Peyer's patch (tissue), 4 donors: ENCODE results near the gene PSMC6.

Source experiments
- CTCF ChIP-seq, 6 experiments: fragments of 450-650 bp in 4 of 6; fragments of 200-600 bp in 2 of 6; sonication (generic) in 1 of 6; IDR thresholded peaks; one replicate each; pipeline ENCODE4 v1.5.1; 2017 to 2019; ENCODE audit warnings: antibody characterized with exemption in 6 of 6, mild to moderate bottlenecking in 3 of 6, moderate library complexity in 1 of 6
- POLR2A ChIP-seq, 2 donors: fragments of 450-650 bp; IDR thresholded peaks; one replicate each; pipeline ENCODE4 v1.5.1; 2017; ENCODE audit warnings: antibody characterized with exemption in 2 of 2, mild to moderate bottlenecking in 2 of 2, moderate library complexity in 2 of 2

DNA sequence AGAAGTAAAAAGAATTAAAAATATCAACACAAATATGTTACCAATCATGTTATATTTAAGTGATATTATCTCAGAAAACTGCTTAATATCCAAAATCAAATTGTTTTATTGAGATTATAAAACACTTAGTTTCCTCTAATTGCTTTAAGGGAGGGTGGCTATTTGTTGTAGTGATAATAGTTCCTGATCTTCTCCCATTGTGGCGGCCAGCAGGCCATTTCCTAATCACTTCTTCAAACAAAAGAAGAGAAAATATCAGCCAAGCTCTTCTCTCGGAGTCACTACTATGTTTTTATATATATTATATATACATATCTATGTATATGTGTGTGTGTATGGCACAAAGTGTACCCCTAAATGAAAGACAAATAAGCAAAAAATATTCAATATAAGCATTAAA lies 43.1 kb upstream of the PSMC6 start:
- TF ChIP-seq CTCF (IDR thresholded peaks at IDR 0.05) (no peak), POLR2A (IDR thresholded peaks at IDR 0.05) (no peak)
